LNCAP (cell line): ENCODE measurements around the gene PTPRN2.

ENCODE experiments used
- TF ChIP-seq, protein P1 (sequence below): fragments of 450-650 bp; IDR thresholded peaks from 2 replicates; pipeline ENCODE4 v1.5.1; 2017; ENCODE audit warnings: mild to moderate bottlenecking

PTPRN2 gene

DNA sequence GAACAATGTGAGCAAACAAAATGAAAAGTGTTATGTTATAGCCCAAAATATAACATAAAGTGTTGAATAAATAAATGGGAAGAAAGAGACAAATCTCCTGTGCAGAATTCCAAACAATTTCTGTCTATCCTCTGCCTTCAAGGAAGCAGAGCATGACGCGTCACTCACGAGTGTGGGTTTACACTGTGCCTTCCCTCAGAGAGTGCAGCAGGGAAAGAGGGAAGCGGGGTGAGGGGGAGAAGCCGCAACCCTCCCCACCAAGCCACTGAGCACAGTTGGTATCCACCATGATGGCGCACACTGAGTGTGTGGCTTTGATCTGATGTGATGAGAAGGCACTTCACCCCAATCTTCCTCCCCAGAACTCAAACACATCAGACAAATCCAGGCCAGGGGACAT is 74.8 kb downstream of the PTPRN2 start:
- TF ChIP-seq, protein P1, sequence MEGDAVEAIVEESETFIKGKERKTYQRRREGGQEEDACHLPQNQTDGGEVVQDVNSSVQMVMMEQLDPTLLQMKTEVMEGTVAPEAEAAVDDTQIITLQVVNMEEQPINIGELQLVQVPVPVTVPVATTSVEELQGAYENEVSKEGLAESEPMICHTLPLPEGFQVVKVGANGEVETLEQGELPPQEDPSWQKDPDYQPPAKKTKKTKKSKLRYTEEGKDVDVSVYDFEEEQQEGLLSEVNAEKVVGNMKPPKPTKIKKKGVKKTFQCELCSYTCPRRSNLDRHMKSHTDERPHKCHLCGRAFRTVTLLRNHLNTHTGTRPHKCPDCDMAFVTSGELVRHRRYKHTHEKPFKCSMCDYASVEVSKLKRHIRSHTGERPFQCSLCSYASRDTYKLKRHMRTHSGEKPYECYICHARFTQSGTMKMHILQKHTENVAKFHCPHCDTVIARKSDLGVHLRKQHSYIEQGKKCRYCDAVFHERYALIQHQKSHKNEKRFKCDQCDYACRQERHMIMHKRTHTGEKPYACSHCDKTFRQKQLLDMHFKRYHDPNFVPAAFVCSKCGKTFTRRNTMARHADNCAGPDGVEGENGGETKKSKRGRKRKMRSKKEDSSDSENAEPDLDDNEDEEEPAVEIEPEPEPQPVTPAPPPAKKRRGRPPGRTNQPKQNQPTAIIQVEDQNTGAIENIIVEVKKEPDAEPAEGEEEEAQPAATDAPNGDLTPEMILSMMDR: no peak

DNA sequence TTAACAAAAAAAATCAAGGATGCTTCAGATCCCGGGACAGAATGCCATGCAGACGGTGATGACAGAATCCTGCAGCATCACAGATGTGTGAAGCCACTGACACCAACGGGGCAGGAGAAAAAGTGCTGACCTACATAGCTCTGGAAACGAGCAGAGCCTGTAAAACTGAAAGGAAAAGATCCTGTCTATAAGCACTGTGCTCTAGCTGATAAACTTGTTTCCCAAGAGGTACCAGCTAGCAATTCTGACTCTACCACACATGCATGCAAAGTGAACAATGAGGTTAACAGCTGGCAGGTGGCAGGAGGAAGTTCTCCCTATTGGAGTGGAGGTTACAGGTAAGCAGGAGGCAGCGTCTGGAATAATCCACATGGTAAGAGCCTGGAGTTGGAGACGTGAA is 75.6 kb downstream of the PTPRN2 start:
- TF ChIP-seq, protein P1: no peak

DNA sequence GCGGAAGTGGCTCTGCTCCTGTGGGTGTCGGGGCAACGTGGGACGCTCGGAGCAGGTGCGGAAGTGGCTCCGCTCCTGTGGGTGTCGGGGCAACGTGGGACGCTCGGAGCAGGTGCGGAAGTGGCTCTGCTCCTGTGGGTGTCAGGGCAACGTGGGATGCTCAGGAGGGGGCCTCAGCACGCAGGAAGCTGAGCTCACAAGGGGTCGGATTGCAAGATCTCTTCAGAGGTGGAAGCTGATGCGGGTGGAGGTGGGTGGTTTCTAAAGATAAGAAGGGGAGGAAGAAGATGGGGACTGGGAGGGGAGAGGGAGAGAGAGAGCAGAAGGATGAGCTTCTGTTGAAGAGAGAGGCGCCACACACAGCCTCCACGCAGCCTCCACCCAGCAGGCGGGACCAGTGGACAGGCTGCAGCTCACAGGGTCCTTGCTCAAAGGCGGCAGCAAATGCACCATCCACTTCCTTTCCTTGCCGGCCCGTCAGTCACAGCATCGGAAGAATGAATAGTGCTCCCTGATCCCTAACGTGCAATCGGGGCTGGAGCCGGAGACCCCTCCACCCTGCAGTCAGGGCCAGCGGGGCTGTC is 78.7 kb downstream of the PTPRN2 start:
- TF ChIP-seq, protein P1: no peak

DNA sequence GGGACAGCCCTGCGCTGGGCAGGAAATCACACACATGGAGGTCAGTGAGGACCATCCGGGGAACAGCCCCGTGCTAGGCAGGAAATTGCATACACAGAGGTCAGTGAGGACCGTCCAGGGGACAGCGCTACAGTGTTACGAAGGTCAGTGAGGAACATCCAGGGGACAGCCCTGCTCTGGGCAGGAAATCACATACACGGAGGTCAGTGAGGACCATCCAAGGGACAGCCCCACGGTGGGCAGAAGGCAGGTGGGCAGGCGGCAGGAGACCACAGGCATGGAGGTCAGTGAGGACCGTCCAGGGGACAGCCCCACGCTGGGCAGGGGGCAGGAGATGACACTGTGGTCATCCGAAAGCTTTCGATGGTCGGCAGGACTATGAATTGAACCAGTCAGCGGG is 79.7 kb downstream of the PTPRN2 start:
- TF ChIP-seq, protein P1: no peak

DNA sequence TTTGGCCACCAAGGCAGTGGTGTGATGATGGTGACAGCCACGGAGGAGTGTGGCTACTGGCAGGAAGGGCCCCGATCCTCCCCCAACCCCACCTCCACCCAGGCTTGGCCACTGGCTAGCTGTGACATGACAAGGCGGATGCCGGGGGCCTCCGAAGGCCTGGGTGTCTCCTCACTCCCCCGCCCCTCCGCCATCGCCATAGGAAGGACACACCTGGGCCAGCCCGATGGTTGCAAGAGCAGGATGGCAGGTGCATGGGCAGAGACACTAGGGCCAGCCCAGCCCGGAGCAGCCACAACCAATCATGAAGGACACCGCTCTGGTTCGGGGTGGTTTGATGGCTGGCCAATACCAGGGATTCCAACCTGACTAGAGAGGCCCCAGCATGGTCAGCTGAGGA is 81.0 kb downstream of the PTPRN2 start:
- TF ChIP-seq, protein P1: no peak

DNA sequence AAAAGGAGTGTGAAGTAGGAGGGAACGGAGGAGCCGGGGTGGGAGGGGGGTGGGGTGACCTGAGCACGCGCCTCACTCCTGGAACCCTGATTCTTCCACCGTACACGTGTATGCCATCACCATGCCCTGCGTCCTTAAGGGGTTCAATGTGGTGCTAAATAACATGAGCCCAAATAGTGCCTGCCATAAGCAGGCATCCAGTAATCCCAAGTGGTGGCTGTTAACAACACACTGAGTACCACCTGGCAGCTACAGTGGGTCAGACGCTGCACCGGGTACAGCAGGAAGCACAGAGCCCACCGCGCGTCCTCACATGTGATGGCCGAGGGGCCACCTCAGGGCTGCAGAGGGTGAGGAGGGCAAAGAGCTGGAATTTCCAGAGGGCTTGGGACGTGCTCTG is 81.9 kb downstream of the PTPRN2 start:
- TF ChIP-seq, protein P1: no peak

DNA sequence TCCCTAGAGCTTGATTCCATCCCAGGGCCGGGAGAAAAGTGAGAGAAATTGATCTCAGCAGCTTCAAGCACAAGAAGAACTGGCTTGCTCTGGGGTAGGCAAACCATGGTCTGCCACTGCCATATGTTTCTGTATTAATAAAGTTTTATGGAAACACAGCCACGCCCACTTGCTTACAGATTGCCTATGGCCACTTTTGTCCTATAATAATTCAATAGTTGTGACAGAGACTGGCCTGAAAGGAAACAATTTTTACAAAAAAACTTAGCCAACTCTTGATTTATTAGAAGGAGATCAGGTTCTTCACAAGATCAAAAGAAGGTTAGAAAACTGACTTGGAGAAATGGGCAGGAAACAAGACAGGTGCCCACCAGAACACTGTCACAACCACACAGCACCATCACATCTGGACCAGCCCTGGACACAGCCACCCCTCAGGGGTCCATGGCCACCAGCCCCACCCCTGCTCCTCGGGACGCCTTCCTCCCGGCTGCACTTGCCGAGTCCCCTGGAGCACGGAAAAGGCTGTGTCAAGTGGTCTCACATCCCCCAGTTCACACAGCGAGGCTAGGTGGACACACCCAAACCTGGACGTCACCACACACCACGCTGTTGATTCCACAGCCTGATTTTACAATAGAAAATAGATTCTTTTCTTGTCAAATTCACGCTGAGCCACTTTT is 85.4 kb downstream of the PTPRN2 start:
- TF ChIP-seq, protein P1: no peak
